Peyer's patch (tissue), 4 donors: ENCODE measurements around the gene ARHGEF16. TPM values are rescaled to one million over a fixed set of nuclear protein-coding genes. Genes with fewer than 3 reads are reported as not detected.

Experiments used
- DNase-seq, 3 donors: peaks; one replicate each; pipeline ENCODE4 v3.0.0-alpha.2; 2017 to 2019
- H3K27ac ChIP-seq, 4 donors: fragments of 200-600 bp; sonication (generic); one replicate each; pipeline ENCODE4 v1.5.1; 2016 to 2019
- H3K27me3 ChIP-seq, 2 donors: fragments of 200-600 bp; sonication (generic); one replicate each; pipeline ENCODE4 v1.5.1; 2019
- H3K36me3 ChIP-seq, 3 donors: fragments of 200-600 bp; sonication (generic); one replicate each; pipeline ENCODE4 v1.5.1; 2016 to 2019
- H3K4me1 ChIP-seq, 4 donors: fragments of 200-600 bp; sonication (generic); one replicate each; pipeline ENCODE4 v1.5.1; 2016 to 2019
- H3K4me3 ChIP-seq, 4 donors: fragments of 200-600 bp; sonication (generic); 1 replicate in 3 of 4; 2 replicates in 1 of 4; pipeline ENCODE4 v1.5.1; 2016 to 2019; ENCODE audit warnings: mild to moderate bottlenecking in 1 of 4
- H3K9me3 ChIP-seq, 4 donors: fragments of 200-600 bp; sonication (generic); one replicate each; pipeline ENCODE4 v1.5.1; 2016 to 2019; ENCODE audit warnings: mild to moderate bottlenecking in 1 of 4
- POLR2A ChIP-seq, 2 donors: fragments of 450-650 bp; IDR thresholded peaks; one replicate each; pipeline ENCODE4 v1.5.1; 2017; ENCODE audit warnings: antibody characterized with exemption in 2 of 2, mild to moderate bottlenecking in 2 of 2, moderate library complexity in 2 of 2
- total RNA-seq, 4 donors: library from RNA; depleted of rRNA; stranded (reverse); fragments of >200 nt; gene quantifications; one replicate each; pipeline ENCODE4 v1.1.0, GENCODE V29; 2016
- TF ChIP-seq, protein P1 (sequence below), 6 experiments: fragments of 450-650 bp in 4 of 6; fragments of 200-600 bp in 2 of 6; sonication (generic) in 1 of 6; IDR thresholded peaks; one replicate each; pipeline ENCODE4 v1.5.1; 2017 to 2019; ENCODE audit warnings: antibody characterized with exemption in 6 of 6, mild to moderate bottlenecking in 3 of 6, moderate library complexity in 1 of 6

The ARHGEF16 gene
- total RNA-seq, 4 donors from 2014 or later, result 43.7 to 225 (median 182) TPM

- no peak overlapping the region for H3K4me3 ChIP-seq
- H3K27ac ChIP-seq, result no peak overlapping the region
- H3K9me3 ChIP-seq, result no peaks in the 10 kb centered on the region
- no peaks in the 10 kb centered on the region for H3K27me3 ChIP-seq
- H3K4me1 ChIP-seq, result peaks cover 0 to 11% (median 0%) of the 10 kb centered on the region in 4 donors
- peak in 1 of 3 donors; percentile 56 for DNase-seq
- peaks cover 0 to 44% (median 0%) of the 10 kb centered on the region in 3 donors for H3K36me3 ChIP-seq
- no peak for TF ChIP-seq POLR2A (IDR thresholded peaks at IDR 0.05)
- TF ChIP-seq, protein P1, sequence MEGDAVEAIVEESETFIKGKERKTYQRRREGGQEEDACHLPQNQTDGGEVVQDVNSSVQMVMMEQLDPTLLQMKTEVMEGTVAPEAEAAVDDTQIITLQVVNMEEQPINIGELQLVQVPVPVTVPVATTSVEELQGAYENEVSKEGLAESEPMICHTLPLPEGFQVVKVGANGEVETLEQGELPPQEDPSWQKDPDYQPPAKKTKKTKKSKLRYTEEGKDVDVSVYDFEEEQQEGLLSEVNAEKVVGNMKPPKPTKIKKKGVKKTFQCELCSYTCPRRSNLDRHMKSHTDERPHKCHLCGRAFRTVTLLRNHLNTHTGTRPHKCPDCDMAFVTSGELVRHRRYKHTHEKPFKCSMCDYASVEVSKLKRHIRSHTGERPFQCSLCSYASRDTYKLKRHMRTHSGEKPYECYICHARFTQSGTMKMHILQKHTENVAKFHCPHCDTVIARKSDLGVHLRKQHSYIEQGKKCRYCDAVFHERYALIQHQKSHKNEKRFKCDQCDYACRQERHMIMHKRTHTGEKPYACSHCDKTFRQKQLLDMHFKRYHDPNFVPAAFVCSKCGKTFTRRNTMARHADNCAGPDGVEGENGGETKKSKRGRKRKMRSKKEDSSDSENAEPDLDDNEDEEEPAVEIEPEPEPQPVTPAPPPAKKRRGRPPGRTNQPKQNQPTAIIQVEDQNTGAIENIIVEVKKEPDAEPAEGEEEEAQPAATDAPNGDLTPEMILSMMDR (IDR thresholded peaks at IDR 0.05), result peak in 3 of 6 experiments; percentile 29 to 36 (median 36)
Observed at GRCh38 chr1:3471356-3472087, 17.1 kb downstream of the ARHGEF16 start.

DNA sequence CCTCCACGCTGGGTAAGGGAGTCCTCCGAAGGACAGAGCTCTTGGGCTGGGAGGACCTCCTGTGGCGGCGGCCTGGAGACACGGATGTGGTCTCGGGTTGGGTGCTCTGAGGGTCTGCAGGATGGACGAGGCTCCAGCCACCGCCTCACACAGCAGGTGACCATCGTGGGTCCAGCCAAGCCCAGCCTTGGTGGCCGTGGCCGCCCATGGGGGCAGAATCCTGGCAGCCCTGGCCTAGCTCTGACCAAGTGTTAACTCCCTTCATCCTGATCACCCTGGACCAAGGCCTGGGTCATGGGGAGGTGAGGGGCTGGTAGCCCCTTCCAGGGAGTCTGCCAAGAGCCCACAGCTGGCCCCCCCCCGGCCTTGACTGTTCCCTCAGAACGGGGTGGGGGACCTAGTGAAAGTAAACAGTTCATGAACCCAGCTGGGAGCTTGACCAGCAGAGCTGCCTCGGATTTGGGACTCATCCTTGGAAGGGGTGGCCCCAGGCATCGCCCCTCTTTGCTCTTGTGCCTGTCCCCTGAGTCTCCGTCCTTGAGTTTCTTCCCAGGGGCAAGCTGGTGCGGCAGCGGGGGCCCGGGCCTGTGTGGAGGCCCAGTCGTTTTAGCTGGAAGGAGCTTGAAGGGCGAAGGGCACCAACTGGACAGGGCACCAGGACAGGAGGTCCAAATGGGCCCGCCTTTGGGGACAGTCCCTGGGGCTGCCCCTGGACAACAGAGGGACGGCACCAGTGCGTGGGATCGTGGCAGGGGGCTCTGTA, 17.8 kb downstream of the ARHGEF16 start:
- Histone ChIP-seq H3K27ac (no peak overlapping the region), H3K9me3 (no peaks in the 10 kb centered on the region), H3K27me3 (no peaks in the 10 kb centered on the region), H3K4me1 (peaks cover 0 to 11% (median 0%) of the 10 kb centered on the region in 4 donors), H3K36me3 (peaks cover 0 to 49% (median 0%) of the 10 kb centered on the region in 3 donors), H3K4me3 (no peak overlapping the region)
- no peak for TF ChIP-seq POLR2A (IDR thresholded peaks at IDR 0.05)
- TF ChIP-seq, protein P1 (IDR thresholded peaks at IDR 0.05), result no peak
- peak in 1 of 3 donors; percentile 37 for DNase-seq

GRCh38 chr1:3472906-3473305, 18.4 kb downstream of the ARHGEF16 start:
- peaks cover 0 to 50% (median 0%) of the 10 kb centered on the region in 3 donors for H3K36me3 ChIP-seq
- DNase-seq, result no peak
- TF ChIP-seq, protein P1 (IDR thresholded peaks at IDR 0.05), result no peak
- no peak for TF ChIP-seq POLR2A (IDR thresholded peaks at IDR 0.05)
- H3K27ac ChIP-seq, result no peak overlapping the region
- no peaks in the 10 kb centered on the region for H3K9me3 ChIP-seq
- no peak overlapping the region for H3K4me3 ChIP-seq
- peaks cover 0 to 11% (median 0%) of the 10 kb centered on the region in 4 donors for H3K4me1 ChIP-seq
- no peaks in the 10 kb centered on the region for H3K27me3 ChIP-seq

DNA sequence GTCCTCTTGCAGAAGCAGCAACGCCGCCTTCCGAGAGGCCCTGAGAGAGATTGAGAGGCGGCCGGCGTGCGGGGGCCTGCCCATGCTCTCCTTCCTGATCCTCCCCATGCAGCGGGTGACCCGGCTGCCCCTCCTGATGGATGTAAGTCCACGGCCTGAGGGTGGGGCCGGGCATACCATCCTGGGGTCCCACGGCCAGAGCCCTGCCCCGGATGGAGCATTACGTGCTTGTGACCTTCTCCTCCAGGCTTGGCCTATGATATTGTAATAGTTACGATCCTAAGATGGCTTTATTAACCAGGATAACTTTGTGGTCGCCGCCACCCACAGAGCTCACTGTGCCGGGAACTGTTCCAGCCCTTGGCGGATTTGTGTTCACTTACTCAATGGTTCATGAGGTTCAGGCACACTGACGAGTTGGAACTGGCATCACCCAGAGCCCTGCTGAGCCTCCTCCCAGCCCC, 18.9 kb downstream of the ARHGEF16 start:
- no peak overlapping the region for H3K4me3 ChIP-seq
- H3K4me1 ChIP-seq, result peaks cover 0 to 11% (median 0%) of the 10 kb centered on the region in 4 donors
- no peaks in the 10 kb centered on the region for H3K9me3 ChIP-seq
- DNase-seq, result no peak
- no peaks in the 10 kb centered on the region for H3K27me3 ChIP-seq
- peaks cover 0 to 47% (median 0%) of the 10 kb centered on the region in 3 donors for H3K36me3 ChIP-seq
- no peak overlapping the region for H3K27ac ChIP-seq
- TF ChIP-seq POLR2A (IDR thresholded peaks at IDR 0.05), result no peak
- TF ChIP-seq, protein P1 (IDR thresholded peaks at IDR 0.05), result no peak

- H3K27me3 ChIP-seq, result no peaks in the 10 kb centered on the region
- no peak overlapping the region for H3K27ac ChIP-seq
- peaks cover 0 to 11% (median 0%) of the 10 kb centered on the region in 4 donors for H3K4me1 ChIP-seq
- TF ChIP-seq POLR2A (IDR thresholded peaks at IDR 0.05), result no peak
- TF ChIP-seq, protein P1 (IDR thresholded peaks at IDR 0.05), result no peak
- no peak overlapping the region for H3K4me3 ChIP-seq
- DNase-seq, result no peak
- H3K36me3 ChIP-seq, result peaks cover 0 to 41% (median 0%) of the 10 kb centered on the region in 3 donors
- H3K9me3 ChIP-seq, result no peaks in the 10 kb centered on the region
Observed at GRCh38 chr1:3474016-3474415, 19.6 kb downstream of the ARHGEF16 start.
